ENCODE measurements around the gene ANXA1.

Gene ANXA1

DNA sequence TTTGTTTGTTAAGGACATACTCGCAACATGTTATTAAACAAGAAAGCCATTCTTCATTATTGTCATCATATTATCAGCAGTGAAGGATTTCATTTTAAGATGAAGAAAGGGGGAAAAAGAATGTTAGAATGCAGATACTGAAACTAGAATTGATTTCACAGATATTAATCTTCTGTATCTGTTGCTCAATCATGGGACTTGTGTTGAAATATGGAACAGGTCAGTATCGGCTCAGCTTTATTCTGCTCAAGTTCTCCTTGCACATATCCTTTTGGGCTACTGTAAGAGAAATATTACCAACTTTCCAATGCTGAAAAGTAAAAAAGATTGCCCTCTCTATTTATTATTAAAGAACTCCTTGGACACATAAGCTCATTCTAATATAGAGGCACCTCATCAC, 13.8 kb upstream of the ANXA1 start:
- no peak for DNase-seq (ENCODE audit: low read depth in 3 of 3, low spot score in 1 of 3)

DNA sequence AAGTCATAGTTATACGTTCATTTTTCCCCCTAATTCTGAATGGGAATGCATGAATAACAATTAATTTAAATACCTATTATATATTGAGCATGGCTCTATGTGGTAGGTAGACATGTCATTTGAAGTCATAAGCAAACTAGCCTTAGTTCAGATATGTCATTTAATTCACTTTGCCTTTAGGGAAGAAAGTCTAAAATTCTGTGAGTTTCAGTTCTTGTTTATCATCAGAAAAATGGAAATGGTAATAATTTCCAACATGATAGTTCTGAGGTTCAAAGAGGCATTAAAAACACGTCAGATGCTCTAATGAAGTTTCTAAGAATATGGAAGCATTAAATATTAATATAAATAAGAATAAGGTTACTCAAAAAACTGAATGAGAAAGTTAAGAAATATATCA, 13.1 kb upstream of the ANXA1 start:
- DNase-seq (ENCODE audit: low read depth in 3 of 3, low spot score in 1 of 3) = no peak

DNA sequence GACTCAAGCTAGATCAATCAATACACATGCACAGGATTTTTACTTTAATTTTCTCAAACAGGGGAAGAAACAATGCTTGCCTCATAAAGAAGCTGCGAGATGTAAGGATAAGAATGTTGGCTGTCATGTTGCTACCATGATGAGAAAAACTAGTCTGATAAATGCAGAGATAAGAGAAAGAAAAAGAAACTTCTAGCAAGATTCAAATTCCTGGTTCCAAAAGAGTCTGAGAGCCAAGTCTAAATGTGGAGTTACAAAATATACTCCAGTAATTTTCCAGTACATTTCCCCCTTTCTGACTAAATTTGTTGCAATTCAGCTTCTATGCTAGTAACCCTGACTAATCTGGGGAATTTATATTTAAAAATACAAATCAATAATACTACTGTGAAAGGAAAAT, 10.4 kb upstream of the ANXA1 start:
- no peak for DNase-seq (ENCODE audit: low read depth in 3 of 3, low spot score in 1 of 3)

DNA sequence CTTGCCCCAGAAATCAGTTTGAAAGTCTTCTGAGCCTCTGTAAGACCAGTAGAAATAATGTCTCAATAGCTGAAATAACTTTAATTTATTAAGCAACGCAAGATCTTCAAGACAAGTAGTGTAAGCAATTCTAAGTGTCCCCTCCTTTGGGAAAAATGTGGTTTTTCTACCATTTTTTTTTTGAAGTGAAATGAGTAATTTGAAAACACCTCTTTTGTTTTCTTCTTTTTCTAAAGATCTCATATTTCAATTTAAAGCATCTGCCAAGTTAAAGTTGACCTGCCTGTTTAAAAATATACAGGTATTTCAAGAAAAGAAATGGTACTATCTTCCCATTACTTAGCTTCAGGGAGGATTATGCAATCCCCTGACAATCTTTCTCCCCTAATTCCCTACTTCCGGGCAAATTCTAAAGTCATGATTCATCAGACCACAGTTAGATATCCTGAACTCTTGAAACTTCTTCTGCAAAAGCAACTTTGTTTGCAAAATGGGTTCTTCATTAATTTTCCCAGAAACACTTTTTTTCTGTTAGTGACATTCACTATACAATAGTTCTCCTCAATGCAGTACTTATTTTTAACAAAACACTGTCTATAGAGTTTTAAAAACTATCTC, 7.8 kb upstream of the ANXA1 start:
- DNase-seq (ENCODE audit: low read depth in 3 of 3, low spot score in 1 of 3) = no peak

DNA sequence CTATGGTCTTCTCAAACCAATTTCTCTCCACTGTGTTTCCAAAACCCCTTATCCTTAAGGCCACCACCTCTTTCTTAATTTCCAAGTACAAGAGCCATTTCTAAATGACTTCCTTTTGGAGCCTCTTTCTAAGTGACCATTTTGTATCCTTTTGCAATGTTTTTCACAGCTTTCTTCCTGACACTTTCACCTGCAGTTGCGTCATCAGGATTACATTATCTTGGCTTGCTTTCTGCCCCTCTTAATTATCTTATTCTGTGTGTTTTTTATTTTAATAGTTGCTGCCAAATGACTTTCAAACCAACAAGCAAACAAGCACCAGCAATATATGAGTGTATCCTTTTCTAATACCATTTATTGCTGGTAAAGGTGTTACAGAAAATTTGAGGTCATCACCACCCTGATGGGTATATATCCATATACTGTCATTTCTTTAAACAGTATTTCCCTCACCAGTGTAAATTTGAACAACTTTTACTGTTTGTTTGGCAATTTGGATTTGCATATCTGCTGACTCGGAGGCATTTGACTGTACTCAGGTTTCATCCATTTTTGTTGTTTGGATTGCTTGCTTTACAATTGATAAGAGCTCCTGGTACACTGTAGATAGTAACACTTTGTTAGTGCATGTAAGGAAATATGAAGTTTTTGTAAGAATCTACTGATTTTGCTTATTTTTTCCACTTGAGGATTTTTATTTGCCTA, 5.4 kb upstream of the ANXA1 start:
- DNase-seq (ENCODE audit: low read depth in 3 of 3, low spot score in 1 of 3) = no peak

DNA sequence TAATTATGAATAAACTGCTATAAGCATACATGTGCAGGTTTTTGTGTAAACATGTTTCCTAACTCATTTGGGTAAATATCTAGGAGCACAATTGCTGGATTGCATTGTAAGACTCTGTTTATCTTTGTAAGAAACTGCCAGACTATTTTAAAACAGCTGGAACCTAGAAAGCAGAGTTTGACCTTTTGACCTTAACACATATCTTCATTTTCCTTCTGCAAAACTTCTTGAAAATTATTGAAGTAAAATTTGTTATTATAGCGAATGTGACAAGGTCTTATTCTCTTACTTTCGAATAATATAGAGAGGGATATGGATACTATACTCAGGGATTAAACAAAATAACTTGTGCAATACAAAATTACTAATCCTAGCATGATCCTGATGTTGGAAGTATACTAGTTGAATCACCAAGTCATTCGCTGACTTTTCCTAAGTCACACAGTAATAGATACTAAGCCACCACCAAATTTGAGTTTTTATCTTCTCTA, 3.2 kb upstream of the ANXA1 start:
- no peak for DNase-seq (ENCODE audit: low read depth in 3 of 3, low spot score in 1 of 3)

DNA sequence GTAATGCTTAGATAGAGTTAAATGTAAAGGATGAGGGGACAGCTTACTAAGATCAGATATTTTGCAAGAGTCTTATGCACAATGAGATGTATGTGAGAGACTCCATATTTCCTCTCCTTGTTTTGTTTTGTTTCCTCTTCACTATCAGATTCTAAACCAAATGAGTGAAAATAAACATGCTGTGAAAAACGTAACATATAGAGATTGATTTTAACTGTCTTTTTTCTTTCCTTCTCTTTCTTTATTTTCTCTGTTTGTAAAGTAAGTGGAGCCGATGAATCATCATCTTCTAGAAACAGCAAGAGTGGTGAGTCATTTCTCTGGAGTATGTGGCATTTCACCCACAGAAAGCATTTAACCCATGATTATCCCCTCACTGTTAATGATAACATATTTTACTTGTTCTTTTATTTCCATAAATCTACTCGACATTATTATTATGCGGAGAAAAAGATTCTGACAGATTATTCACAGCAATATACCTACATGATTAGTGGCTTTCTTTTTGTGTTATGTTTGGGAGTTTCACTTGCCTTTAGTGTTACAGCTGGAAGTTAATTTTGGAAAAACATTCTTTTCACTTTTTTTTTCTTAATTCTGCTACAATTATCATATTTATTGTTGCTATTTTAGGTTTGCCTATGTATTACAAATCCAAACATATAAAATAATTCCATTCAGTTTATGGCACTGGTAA, 2.1 kb upstream of the ANXA1 start:
- no peak for DNase-seq (ENCODE audit: low read depth in 3 of 3, low spot score in 1 of 3)

DNA sequence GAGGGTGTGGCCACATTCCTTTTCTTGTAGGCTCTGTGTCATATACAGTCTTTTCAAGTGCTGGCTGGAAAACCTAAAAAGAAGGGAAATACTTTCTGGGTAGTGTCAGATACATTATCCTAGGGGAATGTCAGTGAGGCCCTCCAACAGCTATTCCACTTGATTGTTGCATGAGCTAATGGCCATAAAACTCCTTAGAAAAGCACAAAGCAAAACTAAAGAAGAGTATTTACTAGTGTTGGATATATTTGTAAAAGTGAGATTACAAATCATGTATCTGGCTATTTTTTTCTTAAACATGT, 829 bp downstream of the ANXA1 start:
- no peak for DNase-seq (ENCODE audit: low read depth in 3 of 3, low spot score in 1 of 3)

DNA sequence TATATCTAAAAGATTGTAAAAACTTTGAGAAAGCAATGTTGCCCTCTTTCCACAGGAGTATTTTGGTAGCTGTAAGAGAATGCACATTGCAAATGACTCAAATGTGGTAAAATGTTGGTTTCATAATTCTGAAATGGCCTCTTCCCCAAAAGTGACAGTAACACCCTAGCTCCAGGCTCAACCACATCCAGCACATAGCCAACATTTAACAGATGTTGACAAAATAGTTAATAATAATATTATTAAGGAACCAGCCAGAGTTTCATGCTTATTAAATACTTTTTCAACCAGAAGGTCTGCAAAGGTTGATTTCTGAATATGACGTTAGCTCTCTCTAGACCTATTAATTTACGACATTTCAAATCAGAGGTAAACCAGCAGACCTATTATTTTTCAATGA, 1.3 kb downstream of the ANXA1 start:
- DNase-seq (ENCODE audit: low read depth in 3 of 3, low spot score in 1 of 3) = no peak

DNA sequence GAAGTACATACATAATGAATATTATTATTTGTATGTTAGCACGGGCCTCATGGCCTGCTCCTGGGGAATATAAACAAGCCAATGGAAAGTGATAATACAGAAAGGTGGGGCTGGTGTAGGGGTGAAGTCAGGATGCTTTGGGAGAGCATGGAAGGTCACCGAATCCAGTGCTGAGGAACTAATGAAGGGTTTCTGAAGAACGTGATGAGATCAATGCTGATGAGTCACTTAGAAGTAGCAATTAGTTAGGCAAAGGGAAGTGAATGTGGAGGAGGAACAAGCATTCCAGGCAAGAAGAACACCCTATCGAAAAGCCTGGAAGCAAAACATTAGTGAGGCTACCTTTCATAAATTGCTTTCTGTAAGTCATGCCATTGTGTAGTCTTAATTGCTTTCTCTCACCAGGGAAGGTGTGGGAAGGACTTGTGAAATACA, 2.1 kb downstream of the ANXA1 start:
- DNase-seq (ENCODE audit: low read depth in 3 of 3, low spot score in 1 of 3) = no peak

DNA sequence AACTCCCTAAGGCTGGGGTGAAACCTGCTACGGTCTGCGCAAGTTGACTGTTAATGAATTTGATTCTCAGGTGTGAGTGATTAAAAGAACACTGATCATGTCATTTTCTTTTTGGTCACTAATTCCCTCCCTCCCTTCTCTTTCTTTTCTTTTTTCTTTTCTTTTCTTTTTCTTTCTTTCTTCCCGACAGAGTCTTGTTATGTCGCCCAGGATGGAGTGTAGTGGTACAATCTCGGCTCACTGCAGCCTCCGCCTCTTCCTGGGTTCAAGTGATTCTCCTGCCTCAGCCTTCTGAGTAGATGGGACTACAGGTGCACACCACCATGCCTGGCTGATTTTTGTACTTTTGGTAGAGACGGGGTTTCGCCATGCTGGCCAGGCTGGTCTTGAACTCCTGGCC, 2.6 kb downstream of the ANXA1 start:
- no peak for DNase-seq (ENCODE audit: low read depth in 3 of 3, low spot score in 1 of 3)

DNA sequence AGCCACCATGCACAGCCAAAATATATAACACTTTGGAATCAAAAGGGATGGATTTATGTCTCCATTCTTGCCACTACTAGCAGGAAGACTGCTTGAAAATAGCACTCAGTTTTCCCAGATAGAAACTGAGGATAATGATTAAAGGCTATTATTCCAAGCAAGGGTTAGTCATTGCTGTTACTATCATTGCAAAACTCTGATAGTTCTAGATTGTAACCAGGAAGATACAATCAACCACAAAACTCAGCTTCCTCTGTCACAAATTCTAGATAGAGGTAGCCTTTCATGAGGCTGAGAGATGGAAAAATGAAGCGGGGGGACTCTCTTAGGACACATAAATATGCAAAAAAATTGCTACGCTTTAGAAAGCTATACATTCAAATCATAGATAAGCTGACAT, 3.1 kb downstream of the ANXA1 start:
- DNase-seq (ENCODE audit: low read depth in 3 of 3, low spot score in 1 of 3) = no peak

DNA sequence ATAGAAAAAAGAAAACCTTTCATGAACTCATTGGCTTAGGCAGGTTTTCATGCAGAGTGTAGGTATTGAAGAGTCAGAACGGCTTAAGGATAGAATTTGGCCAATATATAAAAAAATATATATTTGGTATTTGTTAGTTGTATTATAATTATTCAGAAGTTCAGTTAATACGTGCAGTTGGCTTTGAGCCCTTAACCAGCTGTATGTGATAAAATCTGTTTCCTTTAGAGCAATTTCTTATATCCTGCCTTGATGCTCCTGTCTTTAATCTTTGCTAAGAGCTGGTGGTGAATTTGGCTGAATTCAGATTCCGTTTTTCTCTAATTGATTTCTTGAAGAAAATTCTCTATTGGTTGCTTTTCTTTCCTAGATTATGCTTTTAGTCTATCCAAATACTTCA, 3.7 kb downstream of the ANXA1 start:
- no peak for DNase-seq (ENCODE audit: low read depth in 3 of 3, low spot score in 1 of 3)

DNA sequence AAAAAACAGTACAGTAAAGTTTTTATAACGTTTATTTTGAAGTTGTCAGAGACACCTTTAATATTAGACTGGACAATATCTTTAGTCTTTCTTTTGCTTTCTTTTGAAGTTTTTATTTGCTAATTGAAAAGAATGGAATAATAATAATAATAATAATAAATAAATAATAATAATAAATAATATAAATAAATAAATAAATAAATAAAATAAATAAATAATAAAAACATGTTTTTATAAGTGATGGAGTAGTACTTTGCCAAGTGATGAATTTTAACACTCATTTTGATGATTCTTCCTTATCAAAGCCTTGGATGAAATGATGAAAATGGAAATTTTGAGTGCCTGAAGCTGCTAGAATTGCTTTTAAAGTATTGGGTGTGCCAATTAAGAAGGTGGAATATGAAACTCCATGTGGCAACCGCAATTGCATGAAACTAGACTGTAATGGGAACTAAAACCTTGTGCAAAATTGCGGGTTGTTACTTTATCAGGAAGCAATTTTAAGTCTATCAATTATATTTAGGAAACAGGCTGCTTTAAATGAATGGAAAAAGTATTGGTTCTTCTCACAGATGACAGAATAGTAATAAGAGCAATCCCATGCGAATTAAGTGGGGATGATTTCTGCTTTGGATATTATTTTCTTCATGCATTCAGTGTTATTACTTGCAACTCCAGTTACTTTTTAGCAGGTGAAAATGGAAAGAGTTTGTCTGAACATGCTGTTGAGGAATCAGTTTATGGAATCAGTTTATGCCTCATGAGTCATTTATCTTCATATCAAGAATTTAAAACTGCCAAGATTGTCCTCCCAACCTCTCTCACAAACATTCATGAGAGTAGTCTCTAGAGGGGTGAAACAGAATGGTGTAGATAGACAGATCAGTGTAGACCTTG, 4.6 kb downstream of the ANXA1 start:
- no peak for DNase-seq (ENCODE audit: low read depth in 3 of 3, low spot score in 1 of 3)

DNA sequence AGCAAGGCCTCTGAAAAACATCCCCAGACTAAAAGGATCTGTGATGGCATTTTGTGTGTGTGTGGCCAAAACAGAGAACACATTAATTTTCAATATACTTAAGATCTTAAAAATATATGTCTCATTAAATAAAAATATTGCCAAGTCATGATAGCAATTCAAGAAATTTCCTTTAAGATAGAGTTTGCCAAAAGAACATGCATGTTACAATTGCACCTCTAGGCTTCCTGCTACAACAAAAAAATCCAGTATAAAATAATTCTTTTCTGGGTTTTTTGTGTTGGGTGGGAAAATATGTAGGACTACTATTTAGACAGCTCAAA, 5.2 kb downstream of the ANXA1 start:
- DNase-seq (ENCODE audit: low read depth in 3 of 3, low spot score in 1 of 3) = no peak

DNA sequence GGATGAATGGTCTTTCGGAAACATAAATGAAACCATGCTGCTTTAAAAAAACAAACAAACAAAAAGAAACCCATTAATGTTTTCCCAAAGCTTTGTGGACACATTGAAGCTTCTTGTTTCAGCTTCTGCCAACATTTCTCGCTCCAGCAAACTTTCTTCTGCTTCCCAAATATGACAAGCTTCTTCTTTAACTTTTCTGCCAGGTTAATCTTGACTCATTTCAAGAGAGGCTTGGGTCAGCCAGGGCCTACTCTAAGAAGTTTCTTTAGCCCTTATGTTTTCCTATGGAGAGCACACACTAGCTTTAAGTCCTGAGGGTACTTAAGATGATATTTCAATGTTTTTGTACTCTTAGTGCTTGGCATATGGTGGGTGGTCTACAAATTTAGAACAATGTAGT, 6.1 kb downstream of the ANXA1 start:
- DNase-seq (ENCODE audit: low read depth in 3 of 3, low spot score in 1 of 3) = no peak

DNA sequence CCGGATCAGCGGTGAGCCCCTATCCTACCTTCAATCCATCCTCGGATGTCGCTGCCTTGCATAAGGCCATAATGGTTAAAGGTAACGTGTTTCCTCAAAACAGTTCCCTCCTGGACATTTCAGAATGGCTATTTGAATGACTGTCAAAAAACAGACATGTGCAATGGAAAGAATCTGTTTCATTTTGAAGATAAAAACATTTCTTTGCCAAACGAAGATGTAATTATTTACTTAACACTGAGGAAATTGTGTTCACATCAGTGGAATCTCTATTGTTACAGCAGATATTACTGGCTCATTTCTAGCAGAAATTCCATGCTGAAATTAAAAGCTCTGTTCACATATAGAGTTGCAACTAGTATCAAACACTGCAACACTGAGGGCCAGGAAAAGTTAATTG, 7.1 kb downstream of the ANXA1 start:
- DNase-seq (ENCODE audit: low read depth in 3 of 3, low spot score in 1 of 3) = no peak

DNA sequence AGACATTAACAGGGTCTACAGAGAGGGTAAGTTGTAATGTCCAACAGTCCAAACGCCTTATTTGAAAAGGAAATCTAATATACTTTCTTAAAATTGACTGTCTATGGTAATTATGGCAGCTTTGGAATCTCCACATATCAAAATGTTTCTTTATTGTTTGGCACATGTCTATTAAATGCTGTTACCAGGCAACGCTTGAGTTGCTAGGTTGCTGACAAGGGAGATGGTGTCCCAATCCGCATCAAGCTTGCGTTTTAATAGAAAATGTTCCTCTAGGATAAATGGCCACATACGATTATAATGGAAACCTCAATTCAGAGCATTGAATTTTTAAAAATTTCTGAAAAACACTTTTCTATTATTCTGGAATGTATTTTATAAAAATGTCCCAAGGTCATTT, 9.2 kb downstream of the ANXA1 start:
- no peak for DNase-seq (ENCODE audit: low read depth in 3 of 3, low spot score in 1 of 3)

DNA sequence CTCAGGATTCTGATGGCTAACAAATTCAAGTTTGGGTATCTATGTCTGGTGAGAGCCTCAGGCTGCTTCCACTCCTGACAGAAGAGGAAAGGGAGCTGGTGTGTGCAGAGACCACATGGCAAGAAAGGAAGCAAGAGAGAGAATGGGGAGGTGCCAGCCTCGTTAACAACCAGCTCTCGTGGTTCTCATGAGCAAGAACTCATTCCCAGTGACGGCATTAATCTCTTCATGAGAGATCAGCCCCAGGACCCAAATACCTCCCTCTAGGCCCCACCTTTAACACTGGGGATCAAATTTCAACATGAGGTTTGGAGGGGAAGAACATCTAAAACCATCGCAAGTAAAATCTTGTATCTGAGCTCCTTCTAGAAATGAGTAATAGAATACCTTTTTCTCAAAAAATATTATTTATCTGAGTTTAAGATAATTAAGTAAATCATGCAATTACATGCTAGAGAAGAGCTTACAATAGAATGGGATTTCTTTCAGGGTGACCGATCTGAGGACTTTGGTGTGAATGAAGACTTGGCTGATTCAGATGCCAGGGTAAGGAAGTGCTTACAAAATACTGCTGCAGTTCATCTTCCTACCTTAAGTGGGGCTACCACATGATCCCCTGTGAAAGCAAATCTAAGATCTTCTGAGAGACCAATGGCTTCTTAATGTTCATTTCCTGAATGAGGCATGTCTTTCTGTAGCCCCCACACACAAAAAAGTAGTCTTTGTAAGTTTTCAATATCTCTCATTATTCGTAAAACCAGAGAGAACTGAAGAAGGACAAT, 11.5 kb downstream of the ANXA1 start:
- DNase-seq (ENCODE audit: low read depth in 3 of 3, low spot score in 1 of 3) = no peak

DNA sequence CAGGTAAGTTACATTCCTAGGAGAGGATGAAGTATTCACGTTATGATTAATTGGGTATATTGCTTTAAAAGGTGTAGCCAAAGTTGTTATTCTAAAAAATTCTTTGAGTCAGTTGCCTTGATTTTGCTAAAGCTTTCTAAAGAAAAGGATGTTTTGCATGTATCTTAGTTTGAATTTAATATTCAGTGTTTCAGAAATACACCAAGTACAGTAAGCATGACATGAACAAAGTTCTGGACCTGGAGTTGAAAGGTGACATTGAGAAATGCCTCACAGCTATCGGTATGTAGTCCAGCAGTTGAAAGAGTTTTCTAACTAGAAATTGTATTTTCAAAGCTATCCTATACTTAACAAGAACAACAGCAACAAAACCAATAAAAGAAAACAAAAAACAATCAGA, 14.2 kb downstream of the ANXA1 start:
- no peak for DNase-seq (ENCODE audit: low read depth in 3 of 3, low spot score in 1 of 3)

DNA sequence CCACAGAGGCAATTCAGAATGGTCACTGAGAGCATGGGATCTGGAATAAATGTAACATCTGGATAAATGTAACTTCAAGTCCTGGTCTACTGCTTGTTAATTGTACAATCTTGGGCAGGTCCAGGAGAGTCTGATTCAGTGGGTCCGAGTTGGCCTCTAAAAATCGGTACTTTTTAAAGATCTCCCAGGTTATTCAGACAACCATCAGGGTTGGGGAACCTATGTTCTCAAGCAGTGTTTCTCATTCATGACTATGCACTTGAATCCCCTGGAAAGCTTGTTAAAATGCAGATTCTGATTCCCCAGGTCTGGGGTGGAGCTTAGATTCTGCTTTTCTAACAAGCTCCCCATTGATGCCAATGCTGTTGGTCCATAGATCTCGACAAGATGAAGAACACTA, 14.8 kb downstream of the ANXA1 start:
- no peak for DNase-seq (ENCODE audit: low read depth in 3 of 3, low spot score in 1 of 3)

Measured in stimulated activated CD4-positive, alpha-beta T cell treated with anti-CD3 and anti-CD28 coated beads, TNF-alpha, amount 100 ng/mL, for 1 hour (primary cell).